HUES64 (cell line): ENCODE results near the gene DDAH2.
A peak's percentile ranks its signal among the peaks of the same experiment; 100 is the strongest.

Source experiments
- H3K27ac ChIP-seq: 2 replicates; pipeline ENCODE4 v1.7.0; 2013; ENCODE audit warnings: low read depth, low read length, inconsistent platforms
- H3K27me3 ChIP-seq: 2 replicates; pipeline ENCODE4 v1.6.1; 2013; ENCODE audit warnings: mild to moderate bottlenecking, low read length; ENCODE audit not compliant: insufficient read depth
- H3K36me3 ChIP-seq: 2 replicates; pipeline ENCODE4 v1.6.1; 2013; ENCODE audit warnings: mild to moderate bottlenecking, low read length; ENCODE audit not compliant: insufficient read depth
- H3K4me1 ChIP-seq: 2 replicates; pipeline ENCODE4 v1.6.1; 2013; ENCODE audit warnings: mild to moderate bottlenecking, low read length, moderate library complexity; ENCODE audit not compliant: insufficient read depth
- H3K4me3 ChIP-seq: 2 replicates; pipeline ENCODE4 v1.5.1; 2013; ENCODE audit warnings: mild to moderate bottlenecking, low read length, moderate library complexity
- H3K9ac ChIP-seq: 2 replicates; pipeline ENCODE4 v1.6.1; 2013; ENCODE audit warnings: mild to moderate bottlenecking, low read depth, low read length
- H3K9me3 ChIP-seq: 2 replicates; pipeline ENCODE4 v1.6.1; 2013; ENCODE audit warnings: low read depth, low read length; ENCODE audit not compliant: insufficient read depth
- WGBS: fragments of 150-250, 120-280 bp; methylation state at CpG from one replicate; pipeline ENCODE4 v1.1.7; 2013; ENCODE audit warnings: missing lambda C conversion rate; 5-methylcytosine and 5-hydroxymethylcytosine counted together

DDAH2 gene

DNA sequence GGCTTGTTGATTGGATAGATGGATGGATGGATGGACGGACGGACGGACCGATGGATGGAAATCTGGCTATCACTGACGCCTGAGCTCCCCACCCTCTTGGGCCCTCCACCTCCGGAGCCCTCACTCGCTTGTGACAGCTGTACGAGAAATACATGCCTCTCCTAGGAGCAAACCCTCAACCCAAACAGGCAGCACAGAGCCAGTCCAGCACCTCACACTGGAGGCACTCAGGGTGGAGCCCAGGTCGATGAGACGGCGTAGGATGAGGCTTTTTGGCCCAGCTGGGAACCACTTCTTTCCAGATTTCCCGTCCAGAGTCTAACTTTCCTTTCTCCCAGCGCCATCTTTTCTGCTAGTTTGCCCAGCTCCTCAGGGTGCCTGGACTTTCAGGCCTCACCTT lies 45.5 kb downstream of the DDAH2 start:
- H3K36me3 ChIP-seq: peaks cover 26% of the 10 kb centered on the region
- 67% methylated on average over 13 of the region's 13 CpGs for WGBS
- no peaks in the 10 kb centered on the region for H3K4me1 ChIP-seq
- peaks cover 20% of the 10 kb centered on the region for H3K27me3 ChIP-seq
- peak overlapping the region; percentile 65 for H3K4me3 ChIP-seq
- H3K9ac ChIP-seq: no peak overlapping the region
- H3K27ac ChIP-seq: no peak overlapping the region
- H3K9me3 ChIP-seq: no peaks in the 10 kb centered on the region

DNA sequence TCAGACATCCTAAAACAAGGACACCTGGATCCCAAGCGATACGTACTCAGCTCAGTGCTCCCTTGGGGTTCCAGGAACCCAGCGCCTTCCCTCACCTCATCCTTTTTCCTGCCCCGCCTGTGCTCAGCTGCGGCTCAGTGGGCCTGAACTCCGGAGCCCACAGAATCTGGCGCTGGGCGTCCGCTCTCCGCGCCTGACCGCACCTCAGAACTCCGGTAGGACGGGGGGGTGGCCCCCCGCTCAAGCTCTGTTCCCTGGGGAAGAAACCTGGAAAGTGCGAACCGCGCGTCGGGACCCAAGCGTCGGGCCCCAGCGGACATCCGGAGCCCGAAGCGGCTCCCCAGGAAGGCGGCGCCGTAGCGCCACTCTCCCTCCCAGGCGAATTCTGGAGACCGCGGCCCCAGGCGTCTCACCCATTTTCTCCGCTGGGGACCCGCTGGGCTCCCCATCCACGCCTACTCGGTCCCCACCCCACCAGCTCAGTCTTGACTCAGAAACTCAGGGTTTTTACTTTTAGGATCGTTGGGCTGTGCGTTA lies 47.9 kb downstream of the DDAH2 start:
- whole genome bisulfite sequencing: 1% methylated on average over 40 of the region's 40 CpGs

DNA sequence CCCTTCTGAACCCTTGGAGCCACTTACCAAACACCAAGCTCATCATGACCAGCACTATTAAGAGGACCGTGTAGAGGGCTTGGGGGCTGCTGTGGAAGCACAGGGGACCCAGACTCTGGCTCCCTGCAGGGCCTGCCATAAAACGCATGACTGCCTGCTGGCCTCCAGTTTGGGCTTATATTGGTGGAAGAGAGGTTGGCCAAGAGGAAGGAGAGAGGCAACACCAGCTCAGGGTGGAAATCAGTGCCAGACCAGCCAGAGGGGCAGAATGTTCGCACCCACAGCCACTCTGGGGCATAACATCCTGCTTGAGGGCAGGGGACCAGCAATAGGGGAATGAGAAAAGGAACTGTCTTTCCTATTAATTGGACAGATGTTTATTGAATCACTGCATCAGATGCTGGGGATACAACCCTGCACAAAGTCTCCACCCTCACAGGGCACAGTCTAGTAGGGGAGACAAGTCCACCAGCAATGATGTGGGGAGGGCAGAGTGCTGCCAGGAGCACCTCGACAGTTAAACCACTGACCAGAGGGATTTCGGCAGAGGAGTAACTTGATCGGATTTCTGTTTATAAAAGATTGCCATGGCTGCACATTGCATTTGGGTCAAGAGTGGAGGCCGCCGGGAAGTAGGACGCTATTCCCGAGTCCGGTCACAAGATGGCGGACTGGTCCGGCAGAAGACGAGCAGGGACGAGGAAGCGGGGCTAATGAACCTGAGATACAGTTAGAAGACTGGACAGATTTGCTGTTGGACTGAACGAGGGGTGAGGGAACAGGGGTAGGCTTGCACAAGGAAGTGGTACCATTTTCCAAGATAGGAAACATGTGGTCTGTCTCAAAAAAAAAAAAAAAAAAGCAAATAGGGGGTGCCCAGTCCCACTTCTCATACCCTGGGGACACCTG lies 48.6 kb downstream of the DDAH2 start, which contains the start of gene LY6G5C:
Gene LY6G5C, minus strand, starts transcription at position 842 of the 909 bp plus-strand sequence. Its CDS starts 694 bp downstream, at position 148.
- no peaks in the 10 kb centered on the region for H3K4me1 ChIP-seq
- no peak within 1 kb of the TSS for H3K27ac ChIP-seq
- no peaks in the 10 kb centered on the region for H3K36me3 ChIP-seq
- no peaks in the 10 kb centered on the region for H3K9me3 ChIP-seq
- H3K27me3 ChIP-seq: peaks cover 20% of the 10 kb centered on the region
- peak within 1 kb of the TSS; percentile 31; the same call in 1 of the 2 replicates for H3K9ac ChIP-seq
- WGBS: 18% methylated on average over 17 of the region's 17 CpGs
- H3K4me3 ChIP-seq: peak within 1 kb of the TSS; percentile 60

More for the DNA sequence above, 47.9 kb downstream of the DDAH2 start:
- Histone ChIP-seq H3K4me1 (no peaks in the 10 kb centered on the region), H3K4me3 (peak overlapping the region; percentile 60), H3K27me3 (peaks cover 20% of the 10 kb centered on the region), H3K27ac (no peak overlapping the region), H3K9ac (peak overlapping the region; percentile 31; the same call in 1 of the 2 replicates), H3K9me3 (no peaks in the 10 kb centered on the region), H3K36me3 (peaks cover 2% of the 10 kb centered on the region)

DNA sequence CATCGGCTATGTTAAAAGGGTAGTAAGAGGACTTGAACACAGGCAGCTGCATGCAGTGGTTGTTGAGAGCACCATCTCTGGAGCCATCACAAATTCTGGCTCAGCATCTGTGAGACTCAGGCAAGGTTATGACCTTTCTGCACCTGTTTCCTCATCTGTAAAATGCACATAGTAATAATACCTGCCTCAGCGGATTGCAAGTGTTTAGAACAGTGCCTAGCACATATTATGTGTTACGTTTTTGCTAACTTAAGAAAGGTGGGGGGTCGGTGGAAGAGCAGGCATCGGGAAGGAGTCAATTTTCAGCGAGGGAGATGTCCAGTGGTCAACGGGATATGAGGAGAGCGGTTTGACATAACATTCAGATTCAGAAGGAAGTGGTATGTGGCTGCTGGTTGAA lies 51.1 kb downstream of the DDAH2 start:
- no peaks in the 10 kb centered on the region for H3K4me1 ChIP-seq
- 81% methylated on average over 8 of the region's 8 CpGs for WGBS

More for the DNA sequence above, 51.1 kb downstream of the DDAH2 start:
- Histone ChIP-seq H3K9ac (no peak overlapping the region), H3K9me3 (no peaks in the 10 kb centered on the region), H3K36me3 (peaks cover 6% of the 10 kb centered on the region), H3K4me3 (no peak overlapping the region), H3K27me3 (peaks cover 20% of the 10 kb centered on the region), H3K27ac (no peak overlapping the region)
